ENCODE measurements around the gene SLC13A2. TPM values are rescaled to one million over a fixed set of nuclear protein-coding genes. Genes with fewer than 3 reads are reported as not detected.
A peak's percentile ranks its signal among the peaks of the same experiment; 100 is the strongest.

Gene SLC13A2
- total RNA-seq, 2 donors from 2014 or later, result not detected

- WGBS, 2 experiments (ENCODE audit: insufficient coverage in 1 of 2, insufficient read length in 1 of 2), result 80% methylated on average over 9 of the region's 9 CpGs; no CpG with 5 or more reads in 1 of the 2 experiments
- no peak overlapping the region for H3K4me3 ChIP-seq (ENCODE audit: low read length)
- H3K4me3 Mint-ChIP-seq, result no peak overlapping the region
- no peak overlapping the region for H3K27ac Mint-ChIP-seq
- no peaks in the 10 kb centered on the region for H3K9me3 ChIP-seq (ENCODE audit: control insufficient read depth, low read length)
- no peak overlapping the region for H3K27ac ChIP-seq (ENCODE audit: low read depth, low read length)
- H3K36me3 ChIP-seq (ENCODE audit: control insufficient read depth, insufficient read depth, low read length), result no peaks in the 10 kb centered on the region
- peaks cover 23% of the 10 kb centered on the region for H3K27me3 ChIP-seq (ENCODE audit: control insufficient read depth, insufficient read depth, low read length, poor library complexity, severe bottlenecking)
- no peaks in the 10 kb centered on the region for H3K9me3 Mint-ChIP-seq
- H3K4me1 Mint-ChIP-seq, result no peaks in the 10 kb centered on the region
- DNase-seq, result no peak
- no peak overlapping the region for H3K9ac ChIP-seq (ENCODE audit: extremely low read depth, low read length, poor library complexity, severe bottlenecking)
- H3K36me3 Mint-ChIP-seq (ENCODE audit: low read depth), result no peaks in the 10 kb centered on the region
- TF ChIP-seq CTCF (conservative IDR thresholded peaks at IDR 0.05), result no peak
- peaks cover 34% of the 10 kb centered on the region for H3K27me3 Mint-ChIP-seq (ENCODE audit: insufficient read depth)
- H3K4me1 ChIP-seq (ENCODE audit: control insufficient read depth, insufficient read depth, low read length), result no peaks in the 10 kb centered on the region
Observed at GRCh38 chr17:28493460-28493859, 20.0 kb downstream of the SLC13A2 start.

GRCh38 chr17:28494445-28495188, 21.2 kb downstream of the SLC13A2 start:
- H3K27me3 Mint-ChIP-seq (ENCODE audit: insufficient read depth), result peaks cover 34% of the 10 kb centered on the region
- Histone ChIP-seq H3K4me3 (ENCODE audit: low read length) (no peak overlapping the region), H3K27ac (ENCODE audit: low read depth, low read length) (no peak overlapping the region), H3K9me3 (ENCODE audit: control insufficient read depth, low read length) (no peaks in the 10 kb centered on the region), H3K36me3 (ENCODE audit: control insufficient read depth, insufficient read depth, low read length) (no peaks in the 10 kb centered on the region), H3K9ac (ENCODE audit: extremely low read depth, low read length, poor library complexity, severe bottlenecking) (no peak overlapping the region), H3K27me3 (ENCODE audit: control insufficient read depth, insufficient read depth, low read length, poor library complexity, severe bottlenecking) (peaks cover 23% of the 10 kb centered on the region), H3K4me1 (ENCODE audit: control insufficient read depth, insufficient read depth, low read length) (no peaks in the 10 kb centered on the region)
- H3K27ac Mint-ChIP-seq, result no peak overlapping the region
- no peaks in the 10 kb centered on the region for H3K4me1 Mint-ChIP-seq
- H3K9me3 Mint-ChIP-seq, result no peaks in the 10 kb centered on the region
- TF ChIP-seq CTCF (conservative IDR thresholded peaks at IDR 0.05), result peak; percentile 93
- no peaks in the 10 kb centered on the region for H3K36me3 Mint-ChIP-seq (ENCODE audit: low read depth)
- WGBS, 2 experiments (ENCODE audit: insufficient coverage in 1 of 2, insufficient read length in 1 of 2), result 58 to 89% methylated on average over 8 to 15 of the region's 15 CpGs
- H3K4me3 Mint-ChIP-seq, result no peak overlapping the region
- DNase-seq, result peak; percentile 97

GRCh38 chr17:28495635-28496034, 22.2 kb downstream of the SLC13A2 start:
- Mint-ChIP-seq H3K36me3 (ENCODE audit: low read depth) (no peaks in the 10 kb centered on the region), H3K4me3 (no peak overlapping the region), H3K27me3 (ENCODE audit: insufficient read depth) (peaks cover 34% of the 10 kb centered on the region), H3K9me3 (no peaks in the 10 kb centered on the region), H3K4me1 (peaks cover 3% of the 10 kb centered on the region), H3K27ac (no peak overlapping the region)
- Histone ChIP-seq H3K27me3 (ENCODE audit: control insufficient read depth, insufficient read depth, low read length, poor library complexity, severe bottlenecking) (peaks cover 23% of the 10 kb centered on the region), H3K4me3 (ENCODE audit: low read length) (no peak overlapping the region), H3K36me3 (ENCODE audit: control insufficient read depth, insufficient read depth, low read length) (no peaks in the 10 kb centered on the region), H3K4me1 (ENCODE audit: control insufficient read depth, insufficient read depth, low read length) (no peaks in the 10 kb centered on the region), H3K27ac (ENCODE audit: low read depth, low read length) (no peak overlapping the region), H3K9ac (ENCODE audit: extremely low read depth, low read length, poor library complexity, severe bottlenecking) (no peak overlapping the region), H3K9me3 (ENCODE audit: control insufficient read depth, low read length) (no peaks in the 10 kb centered on the region)
- WGBS, 2 experiments (ENCODE audit: insufficient coverage in 1 of 2, insufficient read length in 1 of 2), result 88 to 94% methylated on average over 5 to 8 of the region's 8 CpGs
- TF ChIP-seq CTCF (conservative IDR thresholded peaks at IDR 0.05), result no peak
- DNase-seq, result no peak

All from endodermal cell (in vitro differentiated cells).